H9 (cell line): ENCODE measurements around the gene ZNF407. TPM values are rescaled to one million over a fixed set of nuclear protein-coding genes. Genes with fewer than 3 reads are reported as not detected.

ENCODE experiments used
- DNase-seq: peaks from one replicate; pipeline ENCODE4 v3.0.0-alpha.2; 2017
- H2AFZ ChIP-seq: one replicate; pipeline ENCODE4 v1.6.1; 2013; ENCODE audit warnings: mild to moderate bottlenecking, low read length, control low read depth, moderate library complexity
- H2AK5ac ChIP-seq: 2 replicates; pipeline ENCODE4 v1.6.1; 2013; ENCODE audit warnings: low read length, control low read depth, mixed read lengths; ENCODE audit not compliant: insufficient read length
- H2BK120ac ChIP-seq: one replicate; pipeline ENCODE4 v1.6.1; 2013; ENCODE audit warnings: low read depth, mild to moderate bottlenecking, low read length, control low read depth, inconsistent platforms; ENCODE audit not compliant: poor library complexity, severe bottlenecking
- H2BK12ac ChIP-seq: 2 replicates; pipeline ENCODE4 v1.6.1; 2013; ENCODE audit warnings: low read length, control low read depth, mixed read lengths, low read depth; ENCODE audit not compliant: insufficient read length
- H2BK15ac ChIP-seq: 2 replicates; pipeline ENCODE4 v1.6.1; 2013; ENCODE audit warnings: low read depth, low read length, control low read depth
- H2BK20ac ChIP-seq: one replicate; pipeline ENCODE4 v1.6.1; 2013; ENCODE audit warnings: low read depth, mild to moderate bottlenecking, low read length, control low read depth, inconsistent platforms; ENCODE audit not compliant: poor library complexity, severe bottlenecking
- H2BK5ac ChIP-seq: 2 replicates; pipeline ENCODE4 v1.6.1; 2013; ENCODE audit warnings: low read length, control low read depth, mixed read lengths; ENCODE audit not compliant: insufficient read length
- H3K14ac ChIP-seq: 2 replicates; pipeline ENCODE4 v1.6.1; 2013; ENCODE audit warnings: low read length, control low read depth; ENCODE audit not compliant: insufficient read depth
- H3K18ac ChIP-seq: 2 replicates; pipeline ENCODE4 v1.6.1; 2013; ENCODE audit warnings: low read depth, mild to moderate bottlenecking, mixed read lengths, low read length, control low read depth; ENCODE audit not compliant: insufficient read length
- H3K23ac ChIP-seq: 2 replicates; pipeline ENCODE4 v1.6.1; 2013; ENCODE audit warnings: low read length, control low read depth, mixed read lengths, low read depth; ENCODE audit not compliant: insufficient read length
- H3K23me2 ChIP-seq: 2 replicates; pipeline ENCODE4 v1.6.1; 2013; ENCODE audit warnings: low read depth, mild to moderate bottlenecking, mixed read lengths, low read length, control low read depth; ENCODE audit not compliant: insufficient read length, poor library complexity, severe bottlenecking
- H3K27ac ChIP-seq: 2 replicates; pipeline ENCODE4 v1.5.1; 2013; ENCODE audit warnings: low read length, control low read depth, mixed read lengths, low read depth; ENCODE audit not compliant: insufficient read length
- H3K27me3 ChIP-seq: 2 replicates; pipeline ENCODE4 v1.6.1; 2013; ENCODE audit warnings: low read length, control low read depth, inconsistent platforms; ENCODE audit not compliant: insufficient read depth
- H3K4ac ChIP-seq: 2 replicates; pipeline ENCODE4 v1.6.1; 2013; ENCODE audit warnings: low read depth, mild to moderate bottlenecking, control low read depth, inconsistent platforms, low read length, moderate library complexity
- H3K4me1 ChIP-seq: 2 replicates; pipeline ENCODE4 v1.6.1; 2013; ENCODE audit warnings: low read length, control low read depth, inconsistent platforms; ENCODE audit not compliant: insufficient read depth
- H3K4me2 ChIP-seq: 2 replicates; pipeline ENCODE4 v1.6.1; 2013; ENCODE audit warnings: low read length, control low read depth, mixed read lengths; ENCODE audit not compliant: insufficient read length, insufficient read depth
- H3K56ac ChIP-seq: 2 replicates; pipeline ENCODE4 v1.6.1; 2013; ENCODE audit warnings: low read depth, mild to moderate bottlenecking, mixed read lengths, low read length, control low read depth; ENCODE audit not compliant: insufficient read length
- H3K79me1 ChIP-seq: 2 replicates; pipeline ENCODE4 v1.6.1; 2013; ENCODE audit warnings: low read depth, mild to moderate bottlenecking, moderate library complexity, low read length, control low read depth, inconsistent platforms; ENCODE audit not compliant: insufficient read depth, poor library complexity, severe bottlenecking
- H3K79me2 ChIP-seq: 2 replicates; pipeline ENCODE4 v1.6.1; 2013; ENCODE audit warnings: low read length, control low read depth, inconsistent platforms; ENCODE audit not compliant: insufficient read depth
- H3K9ac ChIP-seq: 2 replicates; pipeline ENCODE4 v1.6.1; 2013; ENCODE audit warnings: low read length, control low read depth, mixed read lengths; ENCODE audit not compliant: insufficient read length; ENCODE audit errors: extremely low read depth
- H3K9me3 ChIP-seq: one replicate; pipeline ENCODE4 v1.6.1; 2013; ENCODE audit warnings: low read depth, low read length, inconsistent platforms; ENCODE audit not compliant: control insufficient read depth
- H3T11ph ChIP-seq: one replicate; pipeline ENCODE4 v1.6.1; 2013; ENCODE audit warnings: mild to moderate bottlenecking, low read length, control low read depth, inconsistent platforms
- H4K20me1 ChIP-seq: one replicate; pipeline ENCODE4 v1.6.1; 2013; ENCODE audit not compliant: control insufficient read depth, insufficient read length, insufficient read depth
- H4K5ac ChIP-seq: 2 replicates; pipeline ENCODE4 v1.6.1; 2013; ENCODE audit warnings: low read depth, mild to moderate bottlenecking, mixed read lengths, low read length, control low read depth; ENCODE audit not compliant: insufficient read length
- H4K8ac ChIP-seq: replicated peaks from 2 replicates; pipeline ENCODE4 v1.6.1; 2013; ENCODE audit warnings: low read length, control low read depth, mixed read lengths, low read depth; ENCODE audit not compliant: insufficient read length
- H4K91ac ChIP-seq: 2 replicates; pipeline ENCODE4 v1.6.1; 2013; ENCODE audit warnings: low read depth, mild to moderate bottlenecking, moderate library complexity, mixed read lengths, low read length, control low read depth; ENCODE audit not compliant: insufficient read length
- H3K27ac Mint-ChIP-seq, 3 experiments: 2 replicates in 2 of 3; 3 replicates in 1 of 3; pipeline ENCODE4 v1.8.0; 2020 to 2021; ENCODE audit warnings: mixed read lengths in 3 of 3, mild to moderate bottlenecking in 1 of 3, moderate library complexity in 1 of 3
- H3K27me3 Mint-ChIP-seq: 2 replicates; pipeline ENCODE4 v1.8.0; 2021; ENCODE audit warnings: low read depth, mild to moderate bottlenecking, moderate library complexity, mixed read lengths
- H3K36me3 Mint-ChIP-seq, 3 experiments: 2 replicates in 2 of 3; 3 replicates in 1 of 3; pipeline ENCODE4 v1.8.0; 2020 to 2021; ENCODE audit warnings: low read depth in 3 of 3, mixed read lengths in 3 of 3; ENCODE audit not compliant: insufficient read depth in 1 of 3
- H3K4me1 Mint-ChIP-seq, 2 experiments: 2 replicates each; pipeline ENCODE4 v1.8.0; 2020; ENCODE audit warnings: mixed read lengths in 2 of 2
- H3K4me3 Mint-ChIP-seq, 2 experiments: 2 replicates in 1 of 2; 3 replicates in 1 of 2; pipeline ENCODE4 v1.8.0; 2020 to 2021; ENCODE audit warnings: mild to moderate bottlenecking in 2 of 2, mixed read lengths in 2 of 2, moderate library complexity in 1 of 2
- H3K9me3 Mint-ChIP-seq, 2 experiments: 2 replicates in 1 of 2; 3 replicates in 1 of 2; pipeline ENCODE4 v1.8.0; 2020; ENCODE audit warnings: mild to moderate bottlenecking in 2 of 2, mixed read lengths in 2 of 2, moderate library complexity in 1 of 2
- WGBS: extraction: QIAGEN DNeasy Blood & Tissue Kit; methylation state at CpG from one replicate; pipeline ENCODE4 v1.1.7; 2013; ENCODE audit warnings: missing lambda C conversion rate, low lambda C conversion rate, mixed read lengths; ENCODE audit not compliant: insufficient read length; ENCODE audit errors: extremely low coverage; 5-methylcytosine and 5-hydroxymethylcytosine counted together
- long read RNA-seq: library from polyadenylated mRNA; unstranded; transcript quantifications from one replicate; pipeline ENCODE4 v2.0.0, GENCODE V29; 2020
- total RNA-seq: library from RNA; stranded (reverse); gene quantifications from 2 replicates; pipeline ENCODE4 v1.2.1, GENCODE V29; 2021
- TF ChIP-seq, protein P1 (sequence below): fragments of 200-600 bp; sonication (generic); conservative IDR thresholded peaks from 3 replicates; pipeline ENCODE4 v1.8.0; 2021; ENCODE audit warnings: antibody characterized with exemption, mild to moderate bottlenecking

Gene ZNF407, protein sequence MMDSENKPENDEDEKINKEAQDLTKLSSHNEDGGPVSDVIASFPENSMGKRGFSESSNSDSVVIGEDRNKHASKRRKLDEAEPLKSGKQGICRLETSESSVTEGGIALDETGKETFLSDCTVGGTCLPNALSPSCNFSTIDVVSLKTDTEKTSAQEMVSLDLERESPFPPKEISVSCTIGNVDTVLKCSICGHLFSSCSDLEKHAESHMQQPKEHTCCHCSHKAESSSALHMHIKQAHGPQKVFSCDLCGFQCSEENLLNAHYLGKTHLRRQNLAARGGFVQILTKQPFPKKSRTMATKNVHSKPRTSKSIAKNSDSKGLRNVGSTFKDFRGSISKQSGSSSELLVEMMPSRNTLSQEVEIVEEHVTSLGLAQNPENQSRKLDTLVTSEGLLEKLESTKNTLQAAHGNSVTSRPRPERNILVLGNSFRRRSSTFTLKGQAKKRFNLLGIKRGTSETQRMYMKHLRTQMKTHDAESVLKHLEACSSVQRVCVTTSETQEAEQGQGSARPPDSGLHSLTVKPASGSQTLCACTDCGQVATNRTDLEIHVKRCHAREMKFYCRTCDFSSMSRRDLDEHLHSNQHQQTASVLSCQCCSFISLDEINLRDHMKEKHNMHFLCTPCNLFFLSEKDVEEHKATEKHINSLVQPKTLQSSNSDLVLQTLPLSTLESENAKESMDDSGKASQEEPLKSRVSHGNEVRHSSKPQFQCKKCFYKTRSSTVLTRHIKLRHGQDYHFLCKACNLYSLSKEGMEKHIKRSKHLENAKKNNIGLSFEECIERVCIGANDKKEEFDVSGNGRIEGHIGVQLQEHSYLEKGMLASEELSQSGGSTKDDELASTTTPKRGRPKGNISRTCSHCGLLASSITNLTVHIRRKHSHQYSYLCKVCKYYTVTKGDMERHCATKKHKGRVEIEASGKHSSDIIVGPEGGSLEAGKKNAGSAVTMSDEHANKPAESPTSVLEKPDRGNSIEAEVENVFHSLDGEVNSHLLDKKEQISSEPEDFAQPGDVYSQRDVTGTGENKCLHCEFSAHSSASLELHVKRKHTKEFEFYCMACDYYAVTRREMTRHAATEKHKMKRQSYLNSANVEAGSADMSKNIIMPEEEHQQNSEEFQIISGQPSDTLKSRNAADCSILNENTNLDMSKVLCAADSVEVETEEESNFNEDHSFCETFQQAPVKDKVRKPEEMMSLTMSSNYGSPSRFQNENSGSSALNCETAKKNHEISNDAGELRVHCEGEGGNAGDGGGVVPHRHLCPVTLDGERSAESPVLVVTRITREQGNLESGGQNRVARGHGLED (N-terminal part only)
- 8.2 and 8.7 TPM in 2 replicates for total RNA-seq
- long read RNA-seq, full-length matches to known transcripts = 3 of 14 reads
- long read RNA-seq, partial matches to known transcripts = 8 of 14 reads
- long read RNA-seq, other reads (novel, unspliced or antisense) = 3 of 14 reads

DNA sequence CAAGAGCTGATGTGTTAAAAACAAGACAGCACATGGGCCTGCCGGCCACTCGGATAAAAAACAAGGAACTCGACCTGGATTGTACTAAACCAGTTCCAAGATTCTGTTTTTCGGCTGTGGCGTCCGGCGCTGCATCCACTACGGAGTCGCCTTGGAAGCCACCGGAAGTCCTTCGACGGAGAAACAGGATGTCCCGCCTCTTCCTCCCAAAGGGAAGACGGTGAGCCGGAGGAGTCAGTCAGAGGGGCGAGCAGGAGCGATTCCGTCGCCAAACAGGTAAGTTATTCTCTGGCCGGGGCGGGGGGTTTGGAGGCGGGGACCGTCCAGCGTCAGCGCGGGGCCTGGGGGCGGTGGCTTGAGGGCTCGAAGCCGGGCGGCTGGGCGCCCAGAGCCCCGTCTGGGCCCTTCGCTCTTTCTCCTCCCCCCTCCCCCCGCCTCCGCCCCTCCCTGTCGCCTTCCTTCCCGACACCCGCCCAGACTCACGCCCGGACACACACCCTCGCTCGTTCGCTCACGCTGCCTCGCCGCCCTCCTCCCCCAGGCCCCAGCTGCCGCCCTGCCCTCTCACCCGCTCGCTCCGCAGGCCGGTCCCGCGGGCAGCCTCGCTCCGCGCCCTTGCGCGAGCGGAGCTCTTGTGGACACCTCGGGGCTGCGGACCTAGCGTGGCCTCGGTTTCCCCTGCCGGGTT, at the start of gene ZNF407:
Gene ZNF407 (plus strand): TSS at position 209 of the 688 bp plus-strand sequence. CDS start 33,150 bp downstream, outside the sequence.
- Histone ChIP-seq H3K14ac (peak within 1 kb of the TSS; percentile 74), H4K5ac (no peak within 1 kb of the TSS), H3K18ac (peak within 1 kb of the TSS; percentile 79), H4K20me1 (no peaks in the 10 kb centered on the region), H2AK5ac (no peak within 1 kb of the TSS), H4K91ac (no peak within 1 kb of the TSS), H3K4ac (no peak within 1 kb of the TSS; the same call in 1 of the 2 replicates), H2BK120ac (no peak within 1 kb of the TSS), H3K4me1 (no peaks in the 10 kb centered on the region), H3K27ac (peak within 1 kb of the TSS; percentile 20), H2BK20ac (no peak within 1 kb of the TSS), H3K79me1 (peaks cover 5% of the 10 kb centered on the region), H3T11ph (no peak within 1 kb of the TSS), H3K23ac (no peak within 1 kb of the TSS), H2BK12ac (no peak within 1 kb of the TSS), H2AFZ (peak within 1 kb of the TSS; percentile 90), H3K27me3 (no peaks in the 10 kb centered on the region), H3K56ac (no peak within 1 kb of the TSS), H3K4me2 (peak within 1 kb of the TSS; percentile 90), H3K9ac (peak within 1 kb of the TSS; percentile 92), H2BK15ac (no peak within 1 kb of the TSS), H3K23me2 (peaks cover 6% of the 10 kb centered on the region), H3K9me3 (no peaks in the 10 kb centered on the region), H3K79me2 (peaks cover 2% of the 10 kb centered on the region; the same call in 1 of the 2 replicates), H4K8ac (peak within 1 kb of the TSS; percentile 43), H2BK5ac (peak within 1 kb of the TSS; percentile 59)
- no CpG with 5 or more reads among the region's 64 CpGs for WGBS
- peak; percentile 95 for DNase-seq
- Mint-ChIP-seq H3K4me1 (peaks cover 14% of the 10 kb centered on the region in 2 experiments), H3K36me3 (peaks cover 0 to 29% (median 14%) of the 10 kb centered on the region in 3 experiments; a peak in 6 of 7 replicates), H3K27ac (peak within 1 kb of the TSS; percentile 94 to 99 (median 98); a peak in 6 of 7 replicates), H3K27me3 (no peaks in the 10 kb centered on the region; the same call in 1 of the 2 replicates), H3K9me3 (no peaks in the 10 kb centered on the region; a peak in 1 of 5 replicates), H3K4me3 (peak within 1 kb of the TSS; percentile 91 to 93)
- TF ChIP-seq, protein P1, sequence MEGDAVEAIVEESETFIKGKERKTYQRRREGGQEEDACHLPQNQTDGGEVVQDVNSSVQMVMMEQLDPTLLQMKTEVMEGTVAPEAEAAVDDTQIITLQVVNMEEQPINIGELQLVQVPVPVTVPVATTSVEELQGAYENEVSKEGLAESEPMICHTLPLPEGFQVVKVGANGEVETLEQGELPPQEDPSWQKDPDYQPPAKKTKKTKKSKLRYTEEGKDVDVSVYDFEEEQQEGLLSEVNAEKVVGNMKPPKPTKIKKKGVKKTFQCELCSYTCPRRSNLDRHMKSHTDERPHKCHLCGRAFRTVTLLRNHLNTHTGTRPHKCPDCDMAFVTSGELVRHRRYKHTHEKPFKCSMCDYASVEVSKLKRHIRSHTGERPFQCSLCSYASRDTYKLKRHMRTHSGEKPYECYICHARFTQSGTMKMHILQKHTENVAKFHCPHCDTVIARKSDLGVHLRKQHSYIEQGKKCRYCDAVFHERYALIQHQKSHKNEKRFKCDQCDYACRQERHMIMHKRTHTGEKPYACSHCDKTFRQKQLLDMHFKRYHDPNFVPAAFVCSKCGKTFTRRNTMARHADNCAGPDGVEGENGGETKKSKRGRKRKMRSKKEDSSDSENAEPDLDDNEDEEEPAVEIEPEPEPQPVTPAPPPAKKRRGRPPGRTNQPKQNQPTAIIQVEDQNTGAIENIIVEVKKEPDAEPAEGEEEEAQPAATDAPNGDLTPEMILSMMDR = no peak
